Neural progenitor cell (in vitro differentiated cells): ENCODE results near the gene EXOC6B.

ENCODE experiments used
- EZH2phosphoT487 ChIP-seq: fragments of 200-600 bp; sonication (generic); IDR thresholded peaks from 2 replicates; pipeline ENCODE4 v1.6.1; 2017; ENCODE audit warnings: antibody characterized with exemption
- TF ChIP-seq, protein P1 (sequence below): fragments of 200-600 bp; sonication (generic); IDR thresholded peaks from 2 replicates; pipeline ENCODE4 v1.5.1; 2017; ENCODE audit warnings: antibody characterized with exemption, mild to moderate bottlenecking

DNA sequence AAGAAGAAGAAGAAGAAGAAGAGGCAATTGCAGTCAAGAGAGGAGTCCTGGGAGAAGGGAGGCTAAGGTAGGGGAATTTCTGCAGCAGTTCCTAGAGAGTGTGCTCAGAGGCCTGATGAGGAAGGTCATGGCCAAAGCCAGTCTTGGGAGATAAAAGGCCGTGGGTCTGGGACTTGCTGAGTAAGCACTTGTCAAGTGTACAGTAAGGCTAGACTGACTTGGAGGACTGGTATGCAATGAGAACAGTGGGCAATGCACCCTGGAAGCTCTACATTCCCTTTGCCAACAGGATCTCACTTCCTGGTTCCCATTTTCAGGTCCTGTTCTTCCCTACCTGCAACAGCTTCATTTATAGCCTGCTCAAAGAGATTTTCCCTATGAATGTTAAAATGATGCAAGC, 649.6 kb downstream of the EXOC6B start:
- TF ChIP-seq, protein P1, sequence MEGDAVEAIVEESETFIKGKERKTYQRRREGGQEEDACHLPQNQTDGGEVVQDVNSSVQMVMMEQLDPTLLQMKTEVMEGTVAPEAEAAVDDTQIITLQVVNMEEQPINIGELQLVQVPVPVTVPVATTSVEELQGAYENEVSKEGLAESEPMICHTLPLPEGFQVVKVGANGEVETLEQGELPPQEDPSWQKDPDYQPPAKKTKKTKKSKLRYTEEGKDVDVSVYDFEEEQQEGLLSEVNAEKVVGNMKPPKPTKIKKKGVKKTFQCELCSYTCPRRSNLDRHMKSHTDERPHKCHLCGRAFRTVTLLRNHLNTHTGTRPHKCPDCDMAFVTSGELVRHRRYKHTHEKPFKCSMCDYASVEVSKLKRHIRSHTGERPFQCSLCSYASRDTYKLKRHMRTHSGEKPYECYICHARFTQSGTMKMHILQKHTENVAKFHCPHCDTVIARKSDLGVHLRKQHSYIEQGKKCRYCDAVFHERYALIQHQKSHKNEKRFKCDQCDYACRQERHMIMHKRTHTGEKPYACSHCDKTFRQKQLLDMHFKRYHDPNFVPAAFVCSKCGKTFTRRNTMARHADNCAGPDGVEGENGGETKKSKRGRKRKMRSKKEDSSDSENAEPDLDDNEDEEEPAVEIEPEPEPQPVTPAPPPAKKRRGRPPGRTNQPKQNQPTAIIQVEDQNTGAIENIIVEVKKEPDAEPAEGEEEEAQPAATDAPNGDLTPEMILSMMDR, result no peak
- TF ChIP-seq EZH2phosphoT487, result no peak
